ENCODE results near the gene TEX35. TPM values are rescaled to one million over a fixed set of nuclear protein-coding genes. Genes with fewer than 3 reads are reported as not detected.

TEX35 gene
- total RNA-seq, 1 experiment from 2014 or later: not detected

- intact Hi-C loops (cut with micrococcal nuclease; ENCODE audit: unreplicated experiment): no loop called here
- no peak overlapping the region for H2AFZ ChIP-seq
- no peaks in the 10 kb centered on the region for H3K27me3 ChIP-seq (ENCODE audit: insufficient read depth, low read depth)
- ChIA-PET CTCF (no interaction called here), POLR2A (ENCODE audit: unreplicated experiment) (no interaction called here)
- H3K4me3 ChIP-seq: no peak overlapping the region
- H3K36me3 ChIP-seq (ENCODE audit: low read depth): no peaks in the 10 kb centered on the region
- H3K4me1 ChIP-seq (replicated peaks; ENCODE audit: insufficient read depth): no peaks in the 10 kb centered on the region
- TF ChIP-seq, protein P1, sequence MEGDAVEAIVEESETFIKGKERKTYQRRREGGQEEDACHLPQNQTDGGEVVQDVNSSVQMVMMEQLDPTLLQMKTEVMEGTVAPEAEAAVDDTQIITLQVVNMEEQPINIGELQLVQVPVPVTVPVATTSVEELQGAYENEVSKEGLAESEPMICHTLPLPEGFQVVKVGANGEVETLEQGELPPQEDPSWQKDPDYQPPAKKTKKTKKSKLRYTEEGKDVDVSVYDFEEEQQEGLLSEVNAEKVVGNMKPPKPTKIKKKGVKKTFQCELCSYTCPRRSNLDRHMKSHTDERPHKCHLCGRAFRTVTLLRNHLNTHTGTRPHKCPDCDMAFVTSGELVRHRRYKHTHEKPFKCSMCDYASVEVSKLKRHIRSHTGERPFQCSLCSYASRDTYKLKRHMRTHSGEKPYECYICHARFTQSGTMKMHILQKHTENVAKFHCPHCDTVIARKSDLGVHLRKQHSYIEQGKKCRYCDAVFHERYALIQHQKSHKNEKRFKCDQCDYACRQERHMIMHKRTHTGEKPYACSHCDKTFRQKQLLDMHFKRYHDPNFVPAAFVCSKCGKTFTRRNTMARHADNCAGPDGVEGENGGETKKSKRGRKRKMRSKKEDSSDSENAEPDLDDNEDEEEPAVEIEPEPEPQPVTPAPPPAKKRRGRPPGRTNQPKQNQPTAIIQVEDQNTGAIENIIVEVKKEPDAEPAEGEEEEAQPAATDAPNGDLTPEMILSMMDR (conservative IDR thresholded peaks at IDR 0.05): no peak
- no peak for TF ChIP-seq EZH2 (IDR thresholded peaks at IDR 0.05; ENCODE audit: low read depth)
- H3K27ac ChIP-seq: no peak overlapping the region
- no peaks in the 10 kb centered on the region for H3F3A ChIP-seq (ENCODE audit: insufficient read depth, low read depth)
- H3K9me2 ChIP-seq (ENCODE audit: insufficient read depth): no peaks in the 10 kb centered on the region
- DNase-seq: no peak
- no peak overlapping the region for H3K4me2 ChIP-seq
- BruUV-seq (replicated peaks): no TSS peak
- H4K20me1 ChIP-seq (ENCODE audit: insufficient read depth): no peaks in the 10 kb centered on the region
- H3K9me3 ChIP-seq (ENCODE audit: insufficient read depth, low read depth): no peaks in the 10 kb centered on the region
- no peaks in the 10 kb centered on the region for H3K79me2 ChIP-seq (ENCODE audit: low read depth)
These were observed 23.5 kb upstream of the TEX35 start for GRCh38 chr1:178489399-178489798.

DNA sequence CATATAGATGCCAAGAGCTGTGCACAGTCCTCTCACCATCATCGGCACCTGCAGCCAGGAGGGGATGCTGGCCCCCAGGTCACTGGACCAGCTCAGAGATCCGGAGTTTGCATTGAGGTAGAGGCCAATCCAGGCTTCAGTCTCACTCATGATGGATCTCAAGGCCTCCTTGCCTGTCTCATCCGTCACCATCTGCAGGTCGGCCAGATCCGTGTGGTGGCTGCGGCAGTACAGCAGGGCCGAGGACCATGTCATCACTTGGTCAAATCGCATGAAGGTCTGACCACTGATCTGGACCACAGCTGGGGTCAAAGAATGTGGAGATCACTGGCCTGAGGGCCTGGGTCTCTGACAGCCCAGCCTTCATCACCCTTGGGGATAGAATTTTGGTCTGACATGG is 22.8 kb upstream of the TEX35 start:
- intact Hi-C loops (cut with micrococcal nuclease; ENCODE audit: unreplicated experiment): no loop called here
- POLR2A ChIA-PET (ENCODE audit: unreplicated experiment): no interaction called here
- CTCF ChIA-PET: no interaction called here
- Histone ChIP-seq H3K36me3 (ENCODE audit: low read depth) (no peaks in the 10 kb centered on the region), H3F3A (ENCODE audit: insufficient read depth, low read depth) (no peaks in the 10 kb centered on the region), H2AFZ (no peak overlapping the region), H3K79me2 (ENCODE audit: low read depth) (no peaks in the 10 kb centered on the region), H3K4me3 (no peak overlapping the region), H3K27ac (no peak overlapping the region), H3K4me2 (no peak overlapping the region), H3K9me3 (ENCODE audit: insufficient read depth, low read depth) (no peaks in the 10 kb centered on the region), H3K9me2 (ENCODE audit: insufficient read depth) (no peaks in the 10 kb centered on the region), H4K20me1 (ENCODE audit: insufficient read depth) (no peaks in the 10 kb centered on the region), H3K4me1 (replicated peaks; ENCODE audit: insufficient read depth) (no peaks in the 10 kb centered on the region), H3K27me3 (ENCODE audit: insufficient read depth, low read depth) (no peaks in the 10 kb centered on the region)
- no peak for DNase-seq
- TF ChIP-seq, protein P1 (conservative IDR thresholded peaks at IDR 0.05): no peak
- no peak for TF ChIP-seq EZH2 (IDR thresholded peaks at IDR 0.05; ENCODE audit: low read depth)
- BruUV-seq (replicated peaks): no TSS peak

DNA sequence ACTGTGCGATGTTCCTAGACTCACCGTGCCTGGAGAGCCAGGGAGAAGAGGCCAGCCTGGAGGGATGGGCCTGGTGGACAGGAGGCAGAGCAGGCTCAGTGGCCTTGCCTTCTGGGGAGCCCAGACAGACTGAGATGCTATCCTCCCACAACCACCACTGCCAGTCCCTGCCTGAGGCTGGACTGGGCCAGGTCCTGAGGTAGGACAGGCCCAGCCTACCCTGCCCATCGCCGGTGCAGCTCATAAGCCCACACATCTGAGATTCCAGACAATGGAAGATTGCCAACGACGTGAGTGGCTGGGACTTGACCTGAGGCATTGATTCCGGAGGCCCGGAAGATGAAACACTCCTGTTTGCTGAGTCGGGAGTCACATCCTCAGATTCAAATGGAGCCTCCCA is 21.9 kb upstream of the TEX35 start:
- Histone ChIP-seq H3K9me3 (ENCODE audit: insufficient read depth, low read depth) (no peaks in the 10 kb centered on the region), H3K27me3 (ENCODE audit: insufficient read depth, low read depth) (no peaks in the 10 kb centered on the region), H3K4me1 (replicated peaks; ENCODE audit: insufficient read depth) (no peaks in the 10 kb centered on the region), H2AFZ (no peak overlapping the region), H4K20me1 (ENCODE audit: insufficient read depth) (no peaks in the 10 kb centered on the region), H3K4me2 (no peak overlapping the region), H3K36me3 (ENCODE audit: low read depth) (no peaks in the 10 kb centered on the region), H3K27ac (no peak overlapping the region), H3K9me2 (ENCODE audit: insufficient read depth) (no peaks in the 10 kb centered on the region), H3K79me2 (ENCODE audit: low read depth) (no peaks in the 10 kb centered on the region), H3K4me3 (no peak overlapping the region), H3F3A (ENCODE audit: insufficient read depth, low read depth) (no peaks in the 10 kb centered on the region)
- CTCF ChIA-PET: no interaction called here
- intact Hi-C loops (cut with micrococcal nuclease; ENCODE audit: unreplicated experiment): no loop called here
- TF ChIP-seq, protein P1 (conservative IDR thresholded peaks at IDR 0.05): no peak
- TF ChIP-seq EZH2 (IDR thresholded peaks at IDR 0.05; ENCODE audit: low read depth): no peak
- POLR2A ChIA-PET (ENCODE audit: unreplicated experiment): no interaction called here
- BruUV-seq (replicated peaks): no TSS peak
- DNase-seq: no peak
